Fibroblast of lung (primary cell): ENCODE measurements around the gene CTNND2.

ENCODE experiments used
- CTCF ChIP-seq, 2 donors: IDR thresholded peaks in 1 of 2; conservative IDR thresholded peaks in 1 of 2; 1 replicate in 1 of 2; 2 replicates in 1 of 2; pipeline ENCODE4 v1.5.1; 2011 to 2012; ENCODE audit warnings: low read length in 2 of 2, control low read depth in 1 of 2, inconsistent platforms in 1 of 2, low read depth in 1 of 2, mild to moderate bottlenecking in 1 of 2
- EZH2 ChIP-seq: IDR thresholded peaks from 2 replicates; pipeline ENCODE4 v1.5.1; 2012; ENCODE audit warnings: low read length, control low read depth, mild to moderate bottlenecking; ENCODE audit errors: missing control alignments

- no peak for TF ChIP-seq CTCF (conservative IDR thresholded peaks at IDR 0.05 in 1 of 2, IDR thresholded peaks at IDR 0.05 in 1 of 2; ENCODE audit: low read depth in 1 of 2, low read length in 2 of 2)
- no peak for TF ChIP-seq EZH2
These were observed 939.4 kb downstream of the CTNND2 start for GRCh38 chr5:10964806-10965205.
